ENCODE data around the gene EGR4. TPM values are rescaled to one million over a fixed set of nuclear protein-coding genes. Genes with fewer than 3 reads are reported as not detected.

Gene EGR4
- total and polyA plus RNA-seq, 4 donors = 0.02 TPM; not detected in 3

DNA sequence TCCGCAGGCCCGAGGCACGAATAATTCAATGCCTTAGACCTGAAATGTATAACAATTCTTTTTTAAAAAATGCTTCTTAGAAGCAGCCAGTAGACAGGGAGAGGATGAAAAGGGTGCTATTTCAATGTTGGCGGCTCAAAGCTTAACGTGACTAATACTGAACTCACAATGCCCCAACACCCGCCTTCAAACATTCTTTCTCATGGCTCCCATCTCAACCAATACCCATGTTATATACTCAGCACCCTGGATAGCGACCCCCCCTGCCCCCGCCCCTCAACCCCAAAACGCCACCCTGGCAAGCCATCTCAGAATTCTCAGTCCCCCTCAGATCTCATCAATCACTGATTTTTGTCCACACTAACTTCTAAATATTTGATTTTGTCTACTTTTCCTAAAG lies 13.5 kb downstream of the EGR4 start:
- Histone ChIP-seq H3K9ac (ENCODE audit: low read depth in 1 of 2, low read length in 2 of 2) (no peak overlapping the region), H3K27ac (ENCODE audit: low read depth in 1 of 2, low read length in 2 of 2) (no peak overlapping the region), H3K4me1 (ENCODE audit: control insufficient read depth in 4 of 4, insufficient read depth in 4 of 4, low read length in 3 of 4) (peaks cover 0 to 10% (median 4%) of the 10 kb centered on the region in 4 donors), H3K4me3 (ENCODE audit: low read depth in 1 of 3, low read length in 3 of 3) (no peak overlapping the region), H3K27me3 (ENCODE audit: control insufficient read depth in 4 of 4, insufficient read depth in 4 of 4, low read length in 3 of 4) (peaks cover 0 to 3% (median 0%) of the 10 kb centered on the region in 4 donors), H3K9me3 (ENCODE audit: control insufficient read depth in 4 of 4, low read length in 3 of 4) (no peaks in the 10 kb centered on the region), H3K36me3 (ENCODE audit: control insufficient read depth in 4 of 4, insufficient read depth in 3 of 4, low read depth in 1 of 4, low read length in 3 of 4) (no peaks in the 10 kb centered on the region)
- no peak for DNase-seq (ENCODE audit: low spot score)
- 79% methylated on average over 9 of the region's 9 CpGs for WGBS
- TF ChIP-seq, protein P1, sequence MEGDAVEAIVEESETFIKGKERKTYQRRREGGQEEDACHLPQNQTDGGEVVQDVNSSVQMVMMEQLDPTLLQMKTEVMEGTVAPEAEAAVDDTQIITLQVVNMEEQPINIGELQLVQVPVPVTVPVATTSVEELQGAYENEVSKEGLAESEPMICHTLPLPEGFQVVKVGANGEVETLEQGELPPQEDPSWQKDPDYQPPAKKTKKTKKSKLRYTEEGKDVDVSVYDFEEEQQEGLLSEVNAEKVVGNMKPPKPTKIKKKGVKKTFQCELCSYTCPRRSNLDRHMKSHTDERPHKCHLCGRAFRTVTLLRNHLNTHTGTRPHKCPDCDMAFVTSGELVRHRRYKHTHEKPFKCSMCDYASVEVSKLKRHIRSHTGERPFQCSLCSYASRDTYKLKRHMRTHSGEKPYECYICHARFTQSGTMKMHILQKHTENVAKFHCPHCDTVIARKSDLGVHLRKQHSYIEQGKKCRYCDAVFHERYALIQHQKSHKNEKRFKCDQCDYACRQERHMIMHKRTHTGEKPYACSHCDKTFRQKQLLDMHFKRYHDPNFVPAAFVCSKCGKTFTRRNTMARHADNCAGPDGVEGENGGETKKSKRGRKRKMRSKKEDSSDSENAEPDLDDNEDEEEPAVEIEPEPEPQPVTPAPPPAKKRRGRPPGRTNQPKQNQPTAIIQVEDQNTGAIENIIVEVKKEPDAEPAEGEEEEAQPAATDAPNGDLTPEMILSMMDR (IDR thresholded peaks at IDR 0.05; ENCODE audit: low read depth, low read length, missing input control) = no peak
- no peak for TF ChIP-seq HNF4G (IDR thresholded peaks at IDR 0.05)
- TF ChIP-seq RXRA (IDR thresholded peaks at IDR 0.05) = no peak
- TF ChIP-seq RAD21 (IDR thresholded peaks at IDR 0.05) = no peak
- no peak for TF ChIP-seq JUND (IDR thresholded peaks at IDR 0.05)
- TF ChIP-seq FOXA1 (IDR thresholded peaks at IDR 0.05) = no peak
- TF ChIP-seq, protein P2, sequence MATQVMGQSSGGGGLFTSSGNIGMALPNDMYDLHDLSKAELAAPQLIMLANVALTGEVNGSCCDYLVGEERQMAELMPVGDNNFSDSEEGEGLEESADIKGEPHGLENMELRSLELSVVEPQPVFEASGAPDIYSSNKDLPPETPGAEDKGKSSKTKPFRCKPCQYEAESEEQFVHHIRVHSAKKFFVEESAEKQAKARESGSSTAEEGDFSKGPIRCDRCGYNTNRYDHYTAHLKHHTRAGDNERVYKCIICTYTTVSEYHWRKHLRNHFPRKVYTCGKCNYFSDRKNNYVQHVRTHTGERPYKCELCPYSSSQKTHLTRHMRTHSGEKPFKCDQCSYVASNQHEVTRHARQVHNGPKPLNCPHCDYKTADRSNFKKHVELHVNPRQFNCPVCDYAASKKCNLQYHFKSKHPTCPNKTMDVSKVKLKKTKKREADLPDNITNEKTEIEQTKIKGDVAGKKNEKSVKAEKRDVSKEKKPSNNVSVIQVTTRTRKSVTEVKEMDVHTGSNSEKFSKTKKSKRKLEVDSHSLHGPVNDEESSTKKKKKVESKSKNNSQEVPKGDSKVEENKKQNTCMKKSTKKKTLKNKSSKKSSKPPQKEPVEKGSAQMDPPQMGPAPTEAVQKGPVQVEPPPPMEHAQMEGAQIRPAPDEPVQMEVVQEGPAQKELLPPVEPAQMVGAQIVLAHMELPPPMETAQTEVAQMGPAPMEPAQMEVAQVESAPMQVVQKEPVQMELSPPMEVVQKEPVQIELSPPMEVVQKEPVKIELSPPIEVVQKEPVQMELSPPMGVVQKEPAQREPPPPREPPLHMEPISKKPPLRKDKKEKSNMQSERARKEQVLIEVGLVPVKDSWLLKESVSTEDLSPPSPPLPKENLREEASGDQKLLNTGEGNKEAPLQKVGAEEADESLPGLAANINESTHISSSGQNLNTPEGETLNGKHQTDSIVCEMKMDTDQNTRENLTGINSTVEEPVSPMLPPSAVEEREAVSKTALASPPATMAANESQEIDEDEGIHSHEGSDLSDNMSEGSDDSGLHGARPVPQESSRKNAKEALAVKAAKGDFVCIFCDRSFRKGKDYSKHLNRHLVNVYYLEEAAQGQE (IDR thresholded peaks at IDR 0.05) = no peak
- no peak for TF ChIP-seq EGR1 (IDR thresholded peaks at IDR 0.05; ENCODE audit: low read depth in 2 of 2)
- no peak for TF ChIP-seq SP1 (IDR thresholded peaks at IDR 0.05)
- no peak for TF ChIP-seq NR2F2 (IDR thresholded peaks at IDR 0.05)
- TF ChIP-seq, protein P3, sequence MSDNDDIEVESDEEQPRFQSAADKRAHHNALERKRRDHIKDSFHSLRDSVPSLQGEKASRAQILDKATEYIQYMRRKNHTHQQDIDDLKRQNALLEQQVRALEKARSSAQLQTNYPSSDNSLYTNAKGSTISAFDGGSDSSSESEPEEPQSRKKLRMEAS (IDR thresholded peaks at IDR 0.05) = no peak

DNA sequence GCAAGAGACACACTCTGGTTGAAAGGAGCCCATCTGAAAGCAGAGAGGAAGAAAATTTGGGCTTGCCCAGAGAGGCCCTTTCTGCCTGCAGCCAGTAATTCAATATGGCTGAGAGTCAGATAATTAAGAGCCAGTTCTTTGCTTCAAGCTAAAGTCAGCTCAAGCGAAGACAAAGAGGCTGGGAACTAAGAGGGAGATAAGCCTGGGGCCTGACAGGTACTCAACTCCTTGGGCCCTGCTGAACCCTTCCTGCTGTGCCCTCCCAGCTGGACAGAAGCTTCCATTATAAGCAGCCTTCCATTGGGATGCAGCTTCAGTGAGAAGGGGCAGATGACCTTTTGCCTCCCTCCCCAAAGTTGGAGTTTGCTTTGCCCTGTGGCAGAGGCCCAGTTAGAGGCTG lies 21.1 kb downstream of the EGR4 start:
- no peaks in the 10 kb centered on the region for H3K9me3 ChIP-seq (ENCODE audit: control insufficient read depth in 4 of 4, low read length in 3 of 4)
- H3K4me3 ChIP-seq (ENCODE audit: low read depth in 1 of 3, low read length in 3 of 3) = no peak overlapping the region
- no peak overlapping the region for H3K27ac ChIP-seq (ENCODE audit: low read depth in 1 of 2, low read length in 2 of 2)
- H3K4me1 ChIP-seq (ENCODE audit: control insufficient read depth in 4 of 4, insufficient read depth in 4 of 4, low read length in 3 of 4) = peaks cover 3 to 12% (median 7%) of the 10 kb centered on the region in 4 donors
- peaks cover 0 to 7% (median 0%) of the 10 kb centered on the region in 4 donors for H3K27me3 ChIP-seq (ENCODE audit: control insufficient read depth in 4 of 4, insufficient read depth in 4 of 4, low read length in 3 of 4)
- DNase-seq (ENCODE audit: low spot score) = no peak
- no peaks in the 10 kb centered on the region for H3K36me3 ChIP-seq (ENCODE audit: control insufficient read depth in 4 of 4, insufficient read depth in 3 of 4, low read depth in 1 of 4, low read length in 3 of 4)
- 98% methylated on average over 1 of the region's 1 CpG for WGBS
- no peak overlapping the region for H3K9ac ChIP-seq (ENCODE audit: low read depth in 1 of 2, low read length in 2 of 2)
- TF ChIP-seq HNF4G (IDR thresholded peaks at IDR 0.05) (no peak), YY1 (IDR thresholded peaks at IDR 0.05) (no peak), FOXA2 (IDR thresholded peaks at IDR 0.05) (no peak), NR2F2 (IDR thresholded peaks at IDR 0.05) (no peak), HNF4A (conservative IDR thresholded peaks at IDR 0.05) (no peak), GABPA (IDR thresholded peaks at IDR 0.05 in 1 of 2, conservative IDR thresholded peaks at IDR 0.05 in 1 of 2) (no peak), SP1 (IDR thresholded peaks at IDR 0.05) (no peak), RAD21 (IDR thresholded peaks at IDR 0.05) (no peak), RXRA (IDR thresholded peaks at IDR 0.05) (no peak), JUND (IDR thresholded peaks at IDR 0.05) (no peak), TAF1 (conservative IDR thresholded peaks at IDR 0.05) (no peak), EGR1 (IDR thresholded peaks at IDR 0.05; ENCODE audit: low read depth in 2 of 2) (no peak), FOXA1 (IDR thresholded peaks at IDR 0.05) (no peak)
- TF ChIP-seq, protein P1 (IDR thresholded peaks at IDR 0.05; ENCODE audit: low read depth, low read length, missing input control) = no peak
- TF ChIP-seq, protein P4, sequence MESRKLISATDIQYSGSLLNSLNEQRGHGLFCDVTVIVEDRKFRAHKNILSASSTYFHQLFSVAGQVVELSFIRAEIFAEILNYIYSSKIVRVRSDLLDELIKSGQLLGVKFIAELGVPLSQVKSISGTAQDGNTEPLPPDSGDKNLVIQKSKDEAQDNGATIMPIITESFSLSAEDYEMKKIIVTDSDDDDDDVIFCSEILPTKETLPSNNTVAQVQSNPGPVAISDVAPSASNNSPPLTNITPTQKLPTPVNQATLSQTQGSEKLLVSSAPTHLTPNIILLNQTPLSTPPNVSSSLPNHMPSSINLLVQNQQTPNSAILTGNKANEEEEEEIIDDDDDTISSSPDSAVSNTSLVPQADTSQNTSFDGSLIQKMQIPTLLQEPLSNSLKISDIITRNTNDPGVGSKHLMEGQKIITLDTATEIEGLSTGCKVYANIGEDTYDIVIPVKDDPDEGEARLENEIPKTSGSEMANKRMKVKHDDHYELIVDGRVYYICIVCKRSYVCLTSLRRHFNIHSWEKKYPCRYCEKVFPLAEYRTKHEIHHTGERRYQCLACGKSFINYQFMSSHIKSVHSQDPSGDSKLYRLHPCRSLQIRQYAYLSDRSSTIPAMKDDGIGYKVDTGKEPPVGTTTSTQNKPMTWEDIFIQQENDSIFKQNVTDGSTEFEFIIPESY (IDR thresholded peaks at IDR 0.05) = no peak
- TF ChIP-seq, protein P3 (IDR thresholded peaks at IDR 0.05) = no peak
- TF ChIP-seq, protein P2 (IDR thresholded peaks at IDR 0.05) = no peak

All from liver (tissue), 9 donors.